ENCODE results near the gene UBE2Q2. TPM values are rescaled to one million over a fixed set of nuclear protein-coding genes. Genes with fewer than 3 reads are reported as not detected.

Gene UBE2Q2
- polyA plus RNA-seq, 4 donors = 42.9 to 58.0 (median 51.5) TPM

DNA sequence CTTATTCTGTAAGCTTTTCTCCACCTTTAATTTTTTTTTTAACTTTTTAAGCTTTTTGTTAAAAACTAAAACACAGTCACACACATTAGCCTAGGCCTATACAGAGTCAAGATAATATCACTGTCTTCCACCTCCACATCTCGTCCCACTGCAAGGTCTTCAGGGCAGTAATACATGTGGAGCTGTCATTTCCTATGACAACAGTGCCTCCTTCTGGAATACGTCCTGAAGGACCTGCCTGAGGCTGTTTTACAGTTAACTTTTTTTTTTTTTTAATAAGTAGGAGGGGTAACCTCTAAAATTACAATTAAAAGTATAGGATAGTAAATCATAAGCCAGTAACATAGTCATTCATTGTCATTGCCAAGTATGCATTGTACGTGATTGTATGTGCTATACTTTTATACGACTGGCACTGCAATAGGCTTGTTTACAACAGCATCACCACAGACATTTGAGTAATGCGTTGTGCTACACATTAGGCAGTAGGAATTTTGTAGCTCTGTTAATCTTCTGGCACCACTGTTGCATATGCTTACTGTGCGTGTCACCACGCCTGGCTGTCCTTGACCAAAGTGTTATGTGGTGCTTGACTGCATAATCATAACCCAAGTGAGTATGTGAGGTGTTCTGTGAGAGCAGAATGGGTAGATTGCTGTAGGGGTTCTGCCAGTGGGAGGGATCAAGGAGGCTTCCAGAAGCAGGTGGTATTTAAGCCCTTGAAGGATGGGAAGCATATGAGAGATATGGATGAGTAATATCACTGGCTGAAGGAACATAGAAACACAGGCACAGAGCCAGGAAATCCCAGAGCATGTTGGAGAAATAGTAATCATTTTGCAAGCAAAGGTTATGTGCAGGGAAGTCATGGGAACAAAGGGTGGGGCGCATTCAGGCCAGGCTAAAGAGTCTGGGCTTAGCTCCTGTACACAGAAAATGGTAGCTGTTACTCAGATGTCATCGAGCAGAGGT is 78.8 kb downstream of the UBE2Q2 start:
- DNase-seq (ENCODE audit: low read depth in 4 of 4, low spot score in 2 of 4) = peak in 1 of 4 donors; percentile 25

DNA sequence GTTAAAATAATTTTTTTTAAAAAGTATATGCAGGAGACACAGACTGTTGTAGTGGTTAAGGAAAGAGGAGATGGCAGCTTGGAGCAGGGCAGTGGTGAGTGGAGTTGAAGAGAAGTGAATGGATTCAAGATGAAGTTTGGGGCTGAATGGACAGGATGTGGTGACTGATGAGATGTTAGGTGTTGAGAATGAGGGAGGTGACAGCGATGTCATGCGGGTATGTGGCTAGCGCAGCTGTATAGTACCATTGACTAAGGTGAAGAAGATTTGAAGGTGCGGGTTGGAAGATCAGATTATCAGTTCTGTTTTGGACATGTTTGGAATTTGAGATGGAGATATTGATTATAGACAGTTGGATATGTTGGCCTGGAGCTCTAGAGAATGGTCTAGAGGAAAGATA is 80.5 kb downstream of the UBE2Q2 start:
- no peak for DNase-seq (ENCODE audit: low read depth in 4 of 4, low spot score in 2 of 4)

DNA sequence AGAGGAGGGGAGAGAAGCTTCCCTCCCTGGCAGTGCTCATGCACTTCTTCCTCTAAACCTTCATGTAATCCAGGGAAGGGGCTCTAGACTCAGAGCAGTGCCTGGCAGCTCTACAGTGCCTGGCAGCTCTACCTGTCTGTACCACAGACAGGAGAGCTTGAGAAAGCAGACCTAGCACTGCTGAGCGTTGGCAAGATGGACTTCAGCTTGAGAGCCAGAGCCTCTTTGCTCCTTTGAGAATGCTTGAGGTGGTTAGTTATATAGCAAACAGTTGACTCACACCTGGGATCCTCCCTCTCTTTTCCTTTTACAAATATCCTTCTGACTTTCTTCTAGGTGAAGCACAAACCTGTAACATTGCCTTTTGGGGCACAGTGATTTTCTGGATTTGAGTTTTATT is 81.3 kb downstream of the UBE2Q2 start:
- no peak for DNase-seq (ENCODE audit: low read depth in 4 of 4, low spot score in 2 of 4)

DNA sequence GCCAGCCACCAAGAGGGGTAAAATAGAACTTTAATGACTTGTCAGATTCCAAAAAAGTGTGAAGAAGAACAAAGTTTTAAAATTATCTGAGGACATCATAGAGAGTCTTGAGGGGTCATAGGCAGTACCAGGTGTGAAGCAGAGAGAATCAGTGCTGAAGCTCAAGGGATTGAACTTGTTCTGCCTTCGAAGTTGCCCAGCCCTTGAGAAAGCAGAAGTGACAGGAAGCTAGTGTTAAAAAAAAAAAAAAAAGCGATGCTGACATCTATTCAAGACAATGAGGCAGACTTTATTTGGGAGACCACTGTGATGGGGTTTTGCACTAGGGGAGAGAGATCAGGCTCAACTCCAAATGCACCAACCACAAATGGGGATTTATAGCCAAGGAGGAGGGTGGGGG is 82.2 kb downstream of the UBE2Q2 start:
- DNase-seq (ENCODE audit: low read depth in 4 of 4, low spot score in 2 of 4) = no peak

DNA sequence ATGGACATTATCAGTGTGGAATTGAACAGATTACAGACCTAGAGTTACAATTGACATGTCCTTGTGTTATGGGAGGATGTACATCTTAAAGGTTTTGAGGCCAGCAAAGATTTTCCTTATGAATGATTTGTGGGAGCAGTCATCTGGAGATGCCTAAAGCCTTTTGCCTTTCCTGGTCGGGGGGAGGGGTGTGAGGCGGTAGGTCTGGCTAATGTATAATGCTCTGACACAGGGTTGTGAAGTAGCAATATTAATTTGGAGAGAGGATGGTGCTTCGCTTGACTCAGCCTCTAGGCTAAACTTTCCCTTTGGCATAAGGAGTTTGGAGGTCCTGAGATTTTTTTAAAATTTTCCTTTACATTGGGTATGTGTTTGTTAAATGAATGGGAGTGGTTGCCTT is 83.7 kb downstream of the UBE2Q2 start:
- no peak for DNase-seq (ENCODE audit: low read depth in 4 of 4, low spot score in 2 of 4)

DNA sequence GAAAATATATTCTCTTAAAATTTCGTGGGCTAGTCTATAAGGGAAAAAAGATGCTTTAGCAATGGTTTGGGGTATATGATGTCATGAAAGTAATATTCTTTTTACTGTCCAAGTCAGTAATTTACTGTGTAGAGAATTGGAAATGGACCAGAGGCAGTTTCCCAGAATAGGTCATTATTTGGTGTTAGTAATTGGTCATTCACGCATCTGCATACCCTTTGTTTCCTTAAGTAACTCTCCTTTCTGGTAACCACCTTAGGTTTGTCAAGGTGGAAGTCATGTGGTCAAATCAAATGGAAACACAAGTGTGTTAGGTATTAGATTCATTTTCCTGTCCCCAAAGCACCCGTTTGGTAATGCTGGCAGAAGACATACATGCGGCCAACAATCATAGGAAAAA is 84.4 kb downstream of the UBE2Q2 start:
- no peak for DNase-seq (ENCODE audit: low read depth in 4 of 4, low spot score in 2 of 4)

DNA sequence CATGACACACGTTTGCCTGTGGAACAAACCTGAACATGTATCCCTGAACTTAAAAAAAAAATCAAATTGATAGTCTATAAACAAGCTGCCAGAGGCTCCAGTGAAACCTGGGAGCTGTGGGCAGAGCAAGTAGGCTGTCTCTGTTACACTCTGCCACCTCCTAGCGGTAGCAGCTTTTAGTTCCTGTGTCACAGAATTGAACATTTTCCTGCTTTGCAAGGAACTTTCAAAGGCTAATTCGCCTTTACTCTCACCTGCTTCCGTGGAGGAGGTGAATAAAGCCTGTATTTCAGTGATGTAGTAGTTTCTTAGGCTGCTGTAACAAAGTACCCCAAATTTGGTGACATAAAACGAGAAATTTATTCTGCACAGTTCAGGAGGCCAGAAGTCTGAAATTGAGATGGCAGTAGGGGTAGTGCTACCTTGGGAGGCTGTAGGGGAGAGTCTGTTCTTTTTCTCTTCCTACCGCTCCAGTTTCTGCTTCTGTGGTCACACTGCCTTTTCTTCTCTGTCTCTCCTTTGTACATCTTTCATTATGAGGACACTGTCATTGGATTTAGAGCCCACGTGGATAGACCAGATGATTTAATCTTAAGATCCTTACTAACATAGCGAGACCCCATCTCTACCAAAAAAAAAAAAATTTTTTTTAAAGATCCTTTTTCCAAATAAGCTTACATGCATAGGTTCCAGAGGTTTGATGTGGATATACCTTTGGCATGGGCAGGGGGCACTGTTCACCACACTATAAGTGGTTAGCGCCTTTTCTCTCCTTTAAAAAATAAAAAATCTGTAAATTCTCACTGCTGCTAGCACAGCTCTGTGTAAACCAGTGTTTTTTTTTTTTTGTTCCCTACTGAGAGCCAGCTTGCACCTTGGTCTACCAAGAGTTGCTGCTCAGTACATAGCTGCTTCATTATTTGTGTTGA is 85.7 kb downstream of the UBE2Q2 start:
- peak in 1 of 4 donors; percentile 46 for DNase-seq (ENCODE audit: low read depth in 4 of 4, low spot score in 2 of 4)

DNA sequence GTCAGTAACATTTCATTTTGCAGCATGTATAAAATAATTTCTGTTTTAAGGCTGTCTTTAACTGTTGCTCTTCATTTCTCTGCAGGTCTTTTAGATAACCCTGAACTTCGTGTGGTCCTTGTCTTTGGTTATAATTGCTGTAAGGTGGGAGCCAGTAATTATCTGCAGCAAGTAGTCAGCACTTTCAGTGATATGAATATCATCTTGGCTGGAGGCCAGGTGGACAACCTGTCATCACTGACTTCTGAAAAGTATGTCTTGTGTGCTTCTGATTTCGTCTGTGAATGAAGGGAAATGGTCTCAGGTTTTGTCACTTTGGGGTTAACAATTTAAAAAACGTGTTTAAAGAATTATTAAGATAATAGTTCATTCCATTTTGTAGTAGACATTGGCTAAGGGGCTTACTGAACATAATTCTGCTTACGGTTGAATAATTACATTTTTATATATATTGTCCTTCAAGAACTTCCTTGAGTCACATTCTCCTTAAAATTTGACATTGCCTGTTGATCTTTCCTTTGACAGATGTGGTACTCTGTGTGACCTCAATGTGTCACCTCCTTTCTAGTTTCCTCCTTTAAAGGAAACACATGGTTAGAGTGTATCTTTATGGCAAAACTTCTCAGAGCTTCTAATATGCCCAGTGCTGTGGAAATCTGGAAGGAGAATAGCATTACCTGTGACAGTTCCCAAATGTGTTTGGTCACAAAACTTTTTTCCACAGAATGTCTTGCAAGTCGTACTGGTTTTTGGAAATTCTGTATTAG is 86.7 kb downstream of the UBE2Q2 start:
- DNase-seq (ENCODE audit: low read depth in 4 of 4, low spot score in 2 of 4) = no peak

DNA sequence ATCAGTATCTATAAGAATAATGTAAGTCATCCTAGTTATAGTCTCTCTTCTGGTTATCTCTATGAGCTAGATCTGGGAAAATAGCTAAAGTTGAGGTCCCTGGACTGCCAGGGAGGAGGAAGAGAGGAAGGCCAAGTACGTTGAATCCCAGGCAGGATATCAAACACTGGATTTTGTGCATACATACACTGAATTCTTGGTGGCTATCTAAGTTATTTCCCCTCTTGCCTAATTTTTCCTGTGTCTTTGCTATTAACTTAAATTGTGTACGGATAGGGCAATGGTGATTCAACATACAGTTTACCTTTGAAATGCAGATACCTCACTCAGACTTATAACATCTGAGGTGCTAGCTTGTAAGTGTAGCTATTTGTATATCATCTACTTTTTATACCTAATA is 87.6 kb downstream of the UBE2Q2 start:
- no peak for DNase-seq (ENCODE audit: low read depth in 4 of 4, low spot score in 2 of 4)

DNA sequence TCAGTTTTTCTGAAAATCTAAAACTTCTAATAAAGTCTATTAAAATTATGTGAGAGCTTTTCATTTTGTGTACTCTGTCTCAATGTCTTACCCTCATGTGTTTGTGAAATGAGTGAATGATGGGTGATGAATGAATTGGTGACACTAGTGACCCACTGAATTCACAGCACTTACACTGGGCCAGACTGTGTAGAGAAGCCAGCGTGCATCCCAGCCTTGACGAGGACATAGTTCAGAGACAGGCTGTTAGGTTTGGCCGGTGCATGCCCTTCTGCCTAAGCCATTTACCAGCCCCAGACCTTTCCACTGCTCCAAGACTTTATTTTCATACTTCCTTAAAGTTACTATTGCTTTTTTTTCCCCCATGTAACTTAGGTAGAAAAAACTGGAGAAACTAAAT is 99.2 kb downstream of the UBE2Q2 start:
- no peak for DNase-seq (ENCODE audit: low read depth in 4 of 4, low spot score in 2 of 4)

DNA sequence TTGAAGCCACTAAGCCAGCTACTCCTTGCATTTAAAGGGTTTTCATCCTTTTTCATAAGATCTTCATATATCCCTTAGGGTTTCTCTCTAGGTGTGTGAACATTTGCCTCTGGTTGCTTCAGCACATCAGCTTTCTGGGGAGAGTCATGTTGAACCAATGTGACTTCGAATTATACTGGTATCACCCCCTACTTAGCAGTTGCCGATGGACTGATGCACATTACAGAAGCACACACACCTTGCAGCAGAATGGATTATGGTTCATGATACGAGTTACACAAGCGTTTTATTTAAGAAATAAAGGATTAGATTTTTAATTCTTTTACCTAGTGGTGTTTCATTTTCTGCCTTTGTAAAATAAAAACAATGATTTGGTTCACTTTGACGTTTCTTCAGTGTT is 100.0 kb downstream of the UBE2Q2 start:
- no peak for DNase-seq (ENCODE audit: low read depth in 4 of 4, low spot score in 2 of 4)

DNA sequence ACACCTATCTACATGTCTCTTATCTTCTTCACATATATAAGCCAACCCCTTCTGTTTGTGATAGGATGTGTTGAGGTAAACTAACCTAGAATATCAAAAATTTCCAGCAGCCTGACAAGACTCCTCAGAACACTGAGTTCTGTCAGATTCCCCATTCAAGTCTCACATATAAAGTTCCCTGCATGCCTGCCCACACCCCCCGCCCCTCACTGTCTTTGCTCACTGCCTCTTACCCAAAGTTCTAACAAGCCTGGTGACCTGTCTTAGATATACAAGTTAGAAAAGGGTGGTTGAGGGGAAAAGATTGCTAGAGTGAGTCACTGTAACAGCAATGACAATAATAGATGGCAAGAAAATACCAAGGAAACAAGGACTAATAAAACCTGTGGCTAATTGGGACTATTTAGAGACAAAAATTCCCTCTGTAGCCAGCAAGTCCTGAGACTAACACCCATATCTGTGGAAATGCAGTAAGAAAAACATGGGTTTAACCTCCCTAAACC is 100.5 kb downstream of the UBE2Q2 start:
- no peak for DNase-seq (ENCODE audit: low read depth in 4 of 4, low spot score in 2 of 4)

DNA sequence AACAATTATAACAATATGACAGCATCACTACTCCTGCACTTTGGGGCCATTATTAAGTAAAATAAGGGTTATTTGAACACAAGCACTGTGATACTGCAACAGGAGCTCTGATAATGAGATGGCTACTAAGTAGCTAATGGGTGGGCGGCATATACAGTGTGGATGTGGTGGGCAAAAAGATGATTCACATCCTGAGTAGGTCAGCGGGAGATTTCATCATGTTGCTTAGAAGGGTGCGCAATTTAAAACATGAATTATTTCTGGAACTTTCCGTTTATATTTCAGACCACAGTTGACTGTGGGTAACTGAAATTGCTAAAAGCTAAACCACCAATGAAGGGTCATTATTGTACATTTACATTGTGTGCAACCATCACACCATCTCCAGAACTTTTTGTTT is 102.7 kb downstream of the UBE2Q2 start:
- no peak for DNase-seq (ENCODE audit: low read depth in 4 of 4, low spot score in 2 of 4)

DNA sequence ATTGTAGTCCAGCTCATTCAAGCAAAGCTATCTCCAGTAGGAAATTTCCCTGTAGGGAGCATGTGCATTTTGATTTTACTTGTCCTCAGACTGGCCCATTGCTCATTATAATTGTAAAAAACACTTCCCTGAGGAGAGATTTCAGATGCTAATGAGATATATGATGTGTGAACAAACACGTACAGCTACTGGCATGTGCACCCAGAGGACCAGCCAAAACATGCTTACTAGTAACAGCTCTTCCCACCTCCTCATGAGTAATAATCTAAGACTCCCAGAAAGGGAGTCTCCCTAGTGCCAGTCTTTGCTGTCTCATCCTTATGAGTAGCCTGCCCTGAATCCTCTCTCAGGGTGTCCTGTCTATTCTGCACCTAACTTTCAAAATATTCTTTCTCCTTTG is 103.8 kb downstream of the UBE2Q2 start:
- no peak for DNase-seq (ENCODE audit: low read depth in 4 of 4, low spot score in 2 of 4)

DNA sequence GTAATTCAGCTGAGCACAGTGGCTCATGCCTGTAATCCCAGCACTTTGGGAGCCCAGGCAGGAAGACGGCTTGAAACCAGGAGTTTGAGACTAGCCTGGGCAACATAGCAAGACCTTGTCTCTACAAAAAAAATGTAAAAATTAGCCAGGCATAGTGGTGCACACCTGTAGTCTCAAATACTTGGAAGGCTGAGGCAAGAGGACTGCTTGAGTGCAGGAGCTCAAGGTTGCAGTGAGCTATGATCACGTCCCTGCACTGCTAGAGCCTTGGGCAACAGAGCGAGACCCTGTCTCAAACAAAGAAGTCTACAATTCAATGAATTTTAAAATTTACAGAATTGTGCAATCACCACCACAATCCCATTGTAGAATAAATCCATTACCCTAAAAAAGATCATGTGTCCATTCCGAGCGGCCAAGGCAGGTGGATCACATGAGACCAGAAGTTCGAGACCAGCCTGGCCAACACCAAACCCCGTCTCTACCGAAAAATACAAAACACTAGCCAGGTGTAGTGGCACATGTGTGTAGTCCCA is 105.6 kb downstream of the UBE2Q2 start:
- no peak for DNase-seq (ENCODE audit: low read depth in 4 of 4, low spot score in 2 of 4)

Other genes with a start within 250 kb of the UBE2Q2 start
- gene SNUPN, start 217.7 kb upstream of the UBE2Q2 start, polyA plus RNA-seq (ENCODE audit: insufficient read length in 4 of 4) = 10 to 100 TPM; 29.1 to 32.7 (median 32.0) TPM
- 10 to 100 TPM; 48.6 to 64.1 (median 54.3) TPM for gene IMP3, start 203.2 kb upstream of the UBE2Q2 start, polyA plus RNA-seq (ENCODE audit: insufficient read length in 4 of 4)
- 10 to 100 TPM; 19.4 to 21.9 (median 20.3) TPM for gene SNX33, start 195.5 kb upstream of the UBE2Q2 start, polyA plus RNA-seq (ENCODE audit: insufficient read length in 4 of 4)
- gene CSPG4, start 130.6 kb upstream of the UBE2Q2 start, polyA plus RNA-seq (ENCODE audit: insufficient read length in 4 of 4) = 10 to 100 TPM in 2 of 4 donors, 1 to 10 TPM in 2; 6.9 to 10.2 (median 9.4) TPM
- gene FBXO22, start 60.4 kb downstream of the UBE2Q2 start, polyA plus RNA-seq (ENCODE audit: insufficient read length in 4 of 4) = 10 to 100 TPM; 48.0 to 53.9 (median 50.0) TPM
- 1 to 10 TPM; 3.1 to 8.8 (median 5.2) TPM for gene NRG4, start 169.0 kb downstream of the UBE2Q2 start, polyA plus RNA-seq (ENCODE audit: insufficient read length in 4 of 4)
- gene TMEM266, start 216.5 kb downstream of the UBE2Q2 start, polyA plus RNA-seq (ENCODE audit: insufficient read length in 4 of 4) = 10 to 100 TPM in 3 of 4 donors, 1 to 10 TPM in 1; 9.3 to 15.1 (median 12.9) TPM

All from left renal cortex interstitium (tissue), 4 donors.